Prostate gland (tissue), 2 donors: ENCODE results near the gene FHDC1.

Experiments
- POLR2A ChIP-seq: fragments of 450-650 bp; IDR thresholded peaks from one replicate; pipeline ENCODE4 v1.6.1; 2016; ENCODE audit warnings: antibody characterized with exemption, mild to moderate bottlenecking
- TF ChIP-seq, protein P1 (sequence below), 4 experiments: fragments of 200-600 bp in 2 of 4; fragments of 450-650 bp in 2 of 4; sonication (generic) in 2 of 4; IDR thresholded peaks; 1 replicate in 3 of 4; 2 replicates in 1 of 4; pipeline ENCODE4 v1.5.1; 2016 to 2019; ENCODE audit warnings: antibody characterized with exemption in 4 of 4, mild to moderate bottlenecking in 2 of 4, moderate library complexity in 2 of 4

- TF ChIP-seq POLR2A: no peak
- TF ChIP-seq, protein P1, sequence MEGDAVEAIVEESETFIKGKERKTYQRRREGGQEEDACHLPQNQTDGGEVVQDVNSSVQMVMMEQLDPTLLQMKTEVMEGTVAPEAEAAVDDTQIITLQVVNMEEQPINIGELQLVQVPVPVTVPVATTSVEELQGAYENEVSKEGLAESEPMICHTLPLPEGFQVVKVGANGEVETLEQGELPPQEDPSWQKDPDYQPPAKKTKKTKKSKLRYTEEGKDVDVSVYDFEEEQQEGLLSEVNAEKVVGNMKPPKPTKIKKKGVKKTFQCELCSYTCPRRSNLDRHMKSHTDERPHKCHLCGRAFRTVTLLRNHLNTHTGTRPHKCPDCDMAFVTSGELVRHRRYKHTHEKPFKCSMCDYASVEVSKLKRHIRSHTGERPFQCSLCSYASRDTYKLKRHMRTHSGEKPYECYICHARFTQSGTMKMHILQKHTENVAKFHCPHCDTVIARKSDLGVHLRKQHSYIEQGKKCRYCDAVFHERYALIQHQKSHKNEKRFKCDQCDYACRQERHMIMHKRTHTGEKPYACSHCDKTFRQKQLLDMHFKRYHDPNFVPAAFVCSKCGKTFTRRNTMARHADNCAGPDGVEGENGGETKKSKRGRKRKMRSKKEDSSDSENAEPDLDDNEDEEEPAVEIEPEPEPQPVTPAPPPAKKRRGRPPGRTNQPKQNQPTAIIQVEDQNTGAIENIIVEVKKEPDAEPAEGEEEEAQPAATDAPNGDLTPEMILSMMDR (IDR thresholded peaks at IDR 0.05): no peak
Observed at GRCh38 chr4:152991398-152991797, 55.3 kb downstream of the FHDC1 start.
